Measurements from ENCODE around the gene OXCT2. TPM values are rescaled to one million over a fixed set of nuclear protein-coding genes. Genes with fewer than 3 reads are reported as not detected.
"Not testable (repeated sequence)": the region's sequence is repeated elsewhere in the genome, so short reads cannot be mapped to it uniquely, and the experiment has no call there.

OXCT2 gene
- total RNA-seq = under 1 TPM; 0.53 to 0.96 TPM

DNA sequence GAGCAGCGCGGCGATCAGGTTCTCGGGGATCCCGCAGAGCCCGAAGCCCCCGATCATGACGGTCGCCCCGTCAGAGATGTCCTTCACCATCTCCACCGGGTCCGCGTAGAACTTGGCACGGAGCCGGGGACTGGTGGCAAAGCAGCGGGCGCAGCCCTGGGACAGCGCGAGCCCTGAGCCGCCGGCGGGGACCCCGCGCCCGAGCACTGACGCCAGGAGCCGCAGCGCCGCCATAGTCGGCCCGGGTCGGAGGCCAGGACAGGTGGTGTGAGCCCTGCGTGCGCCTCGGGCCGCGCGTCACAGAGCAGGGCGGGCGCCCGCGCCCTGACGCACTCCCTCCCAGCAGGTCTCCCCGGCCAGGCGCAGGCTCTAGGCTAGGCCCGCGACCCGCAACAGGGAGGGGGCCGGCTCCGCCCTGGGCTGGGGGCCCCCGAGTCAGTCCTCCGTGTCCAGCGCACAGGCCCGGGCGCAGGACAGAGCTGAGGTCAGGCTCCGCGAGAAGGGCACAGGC, at the start of gene OXCT2:
OXCT2 (minus strand) TSS at position 327 of the 511 bp plus-strand sequence; CDS start at position 234, 93 bp downstream.
- H3K36me3 Mint-ChIP-seq, H3K27me3 Mint-ChIP-seq, H3K4me1 Mint-ChIP-seq, H3K9me3 Mint-ChIP-seq, H3K27ac Mint-ChIP-seq, POLR2A ChIA-PET, DNase-seq: not testable (repeated sequence)
- H3K4me3 Mint-ChIP-seq = peak within 1 kb of the TSS; percentile 75
- ATAC-seq (ENCODE audit: low read depth) = peak; percentile 40

DNA sequence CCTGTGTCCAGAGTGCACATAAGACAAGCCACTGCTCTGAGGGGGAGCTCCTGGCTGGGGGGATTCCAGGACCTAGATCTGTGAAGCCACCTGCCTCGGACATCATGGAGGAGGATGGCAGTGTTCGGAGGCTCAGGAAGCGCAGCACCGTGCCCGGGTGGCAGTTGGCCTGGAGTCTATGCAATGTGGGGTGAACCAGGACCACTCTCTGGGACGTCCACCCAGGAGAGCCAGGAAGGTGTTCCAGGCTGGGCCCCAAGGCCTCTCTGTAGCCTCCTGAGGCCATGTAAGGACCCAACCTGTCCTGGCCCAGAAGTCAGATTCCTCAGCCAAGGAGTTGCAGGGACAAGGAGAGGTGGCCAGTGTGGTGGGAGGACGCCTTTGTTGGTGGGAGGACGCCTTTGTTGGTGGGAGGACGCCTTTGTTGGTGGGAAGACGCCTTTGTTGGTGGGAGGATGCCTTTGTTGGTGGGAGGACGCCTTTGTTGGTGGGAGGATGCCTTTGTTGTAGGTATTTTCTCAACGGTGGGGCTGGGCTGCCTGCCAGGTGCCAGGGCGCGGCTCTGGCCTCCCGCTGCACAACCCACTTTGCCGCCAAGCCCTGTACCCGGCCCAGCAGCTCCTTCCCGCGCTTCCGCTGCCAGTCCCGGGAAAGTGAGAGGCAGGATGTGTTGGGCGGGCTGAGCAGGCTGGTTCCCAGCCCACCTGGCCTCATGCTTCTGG, 48.1 kb upstream of the OXCT2 start:
- H3K9me3 Mint-ChIP-seq = no peaks in the 10 kb centered on the region
- H3K27ac Mint-ChIP-seq = no peak overlapping the region
- peaks cover 9% of the 10 kb centered on the region for H3K4me1 Mint-ChIP-seq
- no peak for ATAC-seq (ENCODE audit: low read depth)
- POLR2A ChIA-PET = interaction anchor here (0.7 kb wide), 1 partner anchor 136 kb away, joined by 3 read pairs; no protein-coding TSS in a partner anchor
- no peaks in the 10 kb centered on the region for H3K36me3 Mint-ChIP-seq
- DNase-seq = no peak
- H3K4me3 Mint-ChIP-seq = no peak overlapping the region
- H3K27me3 Mint-ChIP-seq = peaks cover 27% of the 10 kb centered on the region

DNA sequence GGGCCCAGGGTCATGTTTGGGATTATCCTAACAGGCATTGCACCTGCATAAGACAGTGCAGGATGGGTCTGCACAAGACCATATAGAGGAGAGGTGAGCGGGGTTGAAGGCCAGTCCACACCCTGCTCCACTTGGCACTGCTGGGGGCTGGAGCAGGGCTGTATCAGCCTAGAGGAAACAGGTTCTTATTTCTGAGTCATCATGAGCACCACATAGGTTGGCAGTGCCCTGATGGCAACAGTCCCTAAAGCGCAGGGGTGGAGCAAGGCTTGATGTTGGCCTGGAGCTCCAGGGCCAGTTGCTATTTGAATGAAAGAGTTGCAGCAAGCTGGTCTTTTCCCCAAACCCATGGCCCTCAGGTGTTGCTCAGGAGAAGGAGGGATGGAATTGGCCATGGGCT, 47.3 kb upstream of the OXCT2 start:
- H3K4me1 Mint-ChIP-seq = peaks cover 9% of the 10 kb centered on the region
- H3K9me3 Mint-ChIP-seq = no peaks in the 10 kb centered on the region
- POLR2A ChIA-PET = interaction anchor here (1.6 kb wide), 1 partner anchor 84 kb away, joined by 6 read pairs; the partner anchor contains the start of gene MYCL
- DNase-seq = no peak
- H3K27me3 Mint-ChIP-seq = peaks cover 22% of the 10 kb centered on the region
- no peak overlapping the region for H3K4me3 Mint-ChIP-seq
- no peak for ATAC-seq (ENCODE audit: low read depth)
- H3K36me3 Mint-ChIP-seq = no peaks in the 10 kb centered on the region
- H3K27ac Mint-ChIP-seq = no peak overlapping the region

DNA sequence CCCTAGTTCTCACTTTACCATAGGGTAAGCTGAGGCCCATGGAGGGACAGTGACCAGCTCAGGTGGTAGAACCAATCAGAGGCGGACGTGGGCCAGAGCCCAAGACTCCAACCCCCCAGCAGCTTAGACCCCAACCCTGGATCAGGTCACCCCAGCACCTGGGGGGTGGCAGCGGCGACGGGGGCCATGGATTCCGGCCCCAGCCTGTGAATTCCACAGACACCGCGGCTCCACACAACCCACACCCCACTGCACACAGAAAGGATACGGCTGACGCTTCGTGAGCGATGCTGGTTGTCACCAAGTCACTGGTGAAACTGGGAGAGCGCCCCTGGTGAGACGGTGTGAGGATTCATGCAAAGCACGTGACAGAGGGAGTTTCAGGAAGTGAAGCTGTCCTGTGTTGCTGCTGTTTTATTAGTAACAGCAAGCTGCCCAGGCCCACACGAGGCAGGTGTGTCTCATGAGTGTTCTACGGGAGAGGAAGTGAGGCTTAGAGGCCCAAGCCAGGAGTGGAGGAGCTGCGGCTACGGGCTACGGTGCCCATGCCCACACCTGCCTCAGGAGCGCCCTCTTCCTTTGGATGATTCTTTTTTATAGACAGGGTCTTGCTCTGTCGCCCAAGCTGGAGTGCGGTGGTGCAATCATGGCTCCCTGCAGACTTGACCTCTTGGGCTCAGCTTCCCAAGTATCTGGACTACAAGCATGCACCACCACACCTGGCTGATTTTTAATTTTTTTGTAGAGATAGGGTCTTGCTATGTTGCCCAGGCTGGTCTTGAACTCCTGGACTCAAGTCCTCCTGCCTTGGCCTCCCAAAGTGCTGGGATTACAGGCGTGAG, 46.2 kb upstream of the OXCT2 start:
- peaks cover 20% of the 10 kb centered on the region for H3K27me3 Mint-ChIP-seq
- DNase-seq (peak; percentile 60), ATAC-seq (ENCODE audit: low read depth) (peak; percentile 78)
- H3K27ac Mint-ChIP-seq = peak overlapping the region; percentile 77
- not testable (repeated sequence) for H3K36me3 Mint-ChIP-seq, H3K4me1 Mint-ChIP-seq, H3K9me3 Mint-ChIP-seq
- peak overlapping the region; percentile 40 for H3K4me3 Mint-ChIP-seq
- POLR2A ChIA-PET = interaction anchor here (1.6 kb wide), 1 partner anchor 85 kb away, joined by 6 read pairs; the partner anchor contains the start of gene MYCL

DNA sequence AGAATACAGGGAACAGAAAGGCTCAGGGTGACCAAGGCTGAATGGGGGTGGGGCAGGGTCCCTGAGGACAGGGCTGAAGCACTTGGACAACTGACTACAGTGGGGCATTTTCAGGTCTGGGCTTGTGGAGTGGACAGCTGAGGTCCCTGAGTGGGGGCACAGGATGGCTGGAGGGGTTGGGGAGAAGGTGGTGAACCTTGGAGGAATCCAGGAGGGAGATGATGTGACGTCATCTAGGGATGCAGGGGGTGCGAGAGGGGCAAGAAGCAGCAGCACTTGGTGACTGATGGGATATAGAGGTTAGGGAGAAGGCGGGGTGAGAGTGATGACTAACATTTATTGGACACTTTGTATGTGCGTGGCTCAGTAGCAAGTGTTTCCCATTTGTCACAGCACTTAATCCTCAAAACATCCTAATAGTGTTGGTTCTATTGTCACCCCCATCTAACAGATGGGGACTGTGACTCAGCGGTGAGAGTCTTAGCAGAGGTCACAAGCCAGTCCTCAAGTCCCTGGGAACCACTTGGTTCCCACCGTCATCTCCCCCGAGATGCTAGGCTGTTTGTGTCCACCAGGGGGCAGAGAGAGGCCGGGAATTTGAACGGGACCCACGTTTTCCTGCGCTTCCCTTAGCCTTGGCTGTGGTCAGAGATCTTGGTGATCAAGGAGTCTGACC, 45.4 kb upstream of the OXCT2 start:
- DNase-seq = peak; percentile 61
- Mint-ChIP-seq H3K4me1 (peaks cover 9% of the 10 kb centered on the region), H3K36me3 (no peaks in the 10 kb centered on the region), H3K27me3 (peaks cover 17% of the 10 kb centered on the region), H3K9me3 (no peaks in the 10 kb centered on the region), H3K27ac (peak overlapping the region; percentile 77), H3K4me3 (peak overlapping the region; percentile 40)
- peak; percentile 50 for ATAC-seq (ENCODE audit: low read depth)
- POLR2A ChIA-PET = interaction anchor here (1.6 kb wide), 1 partner anchor 85 kb away, joined by 6 read pairs; the partner anchor contains the start of gene MYCL

DNA sequence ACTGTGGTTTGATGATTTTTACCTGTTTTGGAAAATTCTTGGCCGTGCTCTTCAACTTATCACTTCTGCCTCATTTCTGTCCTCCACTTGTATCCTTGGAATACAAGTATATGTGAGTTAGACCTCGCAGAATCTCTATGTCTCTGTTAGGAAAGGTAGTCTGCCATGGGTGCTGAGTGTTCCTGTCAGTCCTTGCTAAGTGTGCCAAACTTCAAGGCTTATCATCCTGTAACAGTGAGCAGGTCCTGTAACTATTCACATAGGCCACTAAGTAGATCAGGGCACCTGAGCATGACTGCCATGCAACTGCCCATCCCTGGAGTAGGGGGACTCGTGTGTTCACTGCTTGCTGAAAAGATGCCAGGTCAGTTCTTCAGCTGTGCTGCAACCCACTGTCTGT, 41.8 kb upstream of the OXCT2 start:
- Mint-ChIP-seq H3K27ac (no peak overlapping the region), H3K9me3 (no peaks in the 10 kb centered on the region), H3K36me3 (no peaks in the 10 kb centered on the region), H3K27me3 (peaks cover 9% of the 10 kb centered on the region), H3K4me1 (peaks cover 9% of the 10 kb centered on the region), H3K4me3 (no peak overlapping the region)
- DNase-seq = no peak
- POLR2A ChIA-PET = no interaction called here
- no peak for ATAC-seq (ENCODE audit: low read depth)

DNA sequence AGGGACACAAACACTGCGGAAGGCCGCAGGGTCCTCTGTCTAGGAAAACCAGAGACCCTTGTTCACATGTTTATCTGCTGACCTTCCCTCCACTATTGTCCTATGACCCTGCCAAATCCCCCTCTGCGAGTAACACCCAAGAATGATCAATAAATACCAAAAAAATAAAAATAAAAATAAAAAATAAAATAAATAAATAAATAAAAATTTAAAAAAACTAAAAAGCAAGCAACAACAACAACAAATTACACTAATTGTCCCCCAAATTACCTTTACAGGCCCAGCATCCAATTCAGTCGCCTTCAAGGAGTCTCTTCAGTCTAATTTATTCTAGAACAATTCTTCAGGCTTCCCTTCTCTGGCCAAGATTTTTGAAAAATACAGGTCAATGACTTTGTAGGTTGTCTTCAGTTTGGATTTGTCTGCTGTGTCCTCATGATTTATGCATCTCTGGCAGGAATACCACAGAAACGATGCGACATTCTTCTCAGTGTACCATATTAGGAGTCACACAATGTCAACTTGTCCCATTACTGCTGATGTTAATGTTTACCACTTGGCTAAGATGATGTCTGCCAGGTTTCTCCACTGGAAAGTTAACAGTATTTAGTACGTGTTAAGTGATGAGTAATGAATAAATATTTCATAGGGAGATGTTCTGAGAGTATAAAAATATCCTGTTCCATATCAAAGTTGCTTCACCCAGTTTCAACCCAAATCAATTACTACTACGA, 37.8 kb upstream of the OXCT2 start:
- POLR2A ChIA-PET = no interaction called here
- Mint-ChIP-seq H3K4me1 (no peaks in the 10 kb centered on the region), H3K4me3 (no peak overlapping the region), H3K9me3 (peaks cover 2% of the 10 kb centered on the region), H3K36me3 (peaks cover 3% of the 10 kb centered on the region), H3K27ac (no peak overlapping the region), H3K27me3 (peaks cover 6% of the 10 kb centered on the region)
- DNase-seq = no peak
- ATAC-seq (ENCODE audit: low read depth) = no peak

DNA sequence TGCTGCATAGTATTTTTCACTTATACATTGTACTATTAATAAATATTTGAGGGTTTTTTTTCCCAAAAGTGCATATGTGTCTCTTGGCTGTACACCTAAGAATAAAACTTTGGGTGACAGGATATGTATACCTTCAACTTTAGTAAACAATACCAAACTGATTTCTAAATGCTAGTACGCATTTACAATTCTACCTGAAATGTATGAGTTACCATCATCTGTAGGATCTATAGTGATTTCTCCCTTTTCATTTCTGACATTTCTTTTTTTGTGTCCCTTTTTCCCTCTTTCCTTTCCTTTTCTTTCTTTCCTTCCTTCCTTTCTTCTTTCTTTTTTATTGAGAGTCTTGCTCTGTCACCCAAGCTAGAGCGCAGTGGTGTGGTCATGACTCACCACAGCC, 34.2 kb upstream of the OXCT2 start:
- no peak overlapping the region for H3K27ac Mint-ChIP-seq
- peaks cover 3% of the 10 kb centered on the region for H3K36me3 Mint-ChIP-seq
- ATAC-seq (ENCODE audit: low read depth) = no peak
- H3K4me1 Mint-ChIP-seq = no peaks in the 10 kb centered on the region
- H3K9me3 Mint-ChIP-seq = peaks cover 2% of the 10 kb centered on the region
- no peak for DNase-seq
- no peak overlapping the region for H3K4me3 Mint-ChIP-seq
- POLR2A ChIA-PET = no interaction called here
- peaks cover 6% of the 10 kb centered on the region for H3K27me3 Mint-ChIP-seq

DNA sequence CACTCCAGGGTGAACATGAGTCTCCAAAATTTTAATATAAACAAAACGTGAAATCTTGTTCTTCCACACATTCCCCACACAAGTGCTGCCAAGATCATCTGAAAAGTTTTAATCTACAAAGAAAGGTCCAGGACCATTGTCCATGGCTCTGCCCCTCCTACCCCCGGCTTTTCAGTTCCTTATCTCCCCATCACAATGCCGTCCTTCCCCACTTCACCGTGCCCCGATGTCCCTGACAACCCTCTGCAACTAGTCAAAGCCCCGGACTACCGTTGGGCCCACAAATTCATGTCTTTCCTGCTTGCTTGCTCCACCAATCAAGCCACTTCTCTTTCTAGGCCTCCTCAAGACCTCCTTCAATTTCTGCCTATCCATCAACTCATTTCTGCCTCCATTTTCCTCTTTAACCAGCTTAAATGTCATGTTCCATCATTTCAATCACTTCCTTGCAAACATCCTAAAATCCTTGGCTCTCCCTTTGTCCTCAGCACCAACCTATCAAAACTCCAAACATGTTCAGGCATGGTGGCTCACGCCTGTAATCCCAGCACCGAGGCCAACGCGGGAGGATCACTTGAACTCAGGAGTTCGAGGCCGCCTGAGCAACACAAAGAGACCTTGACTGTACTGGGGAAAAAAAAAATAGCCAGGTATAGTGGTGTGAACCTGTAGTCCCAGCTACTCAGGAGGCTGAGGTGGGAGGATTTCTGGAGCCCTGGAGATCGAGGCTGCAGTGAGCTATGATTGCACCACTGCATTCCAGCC, 31.5 kb upstream of the OXCT2 start:
- H3K4me3 Mint-ChIP-seq = no peak overlapping the region
- no peak for ATAC-seq (ENCODE audit: low read depth)
- no peaks in the 10 kb centered on the region for H3K27me3 Mint-ChIP-seq
- no peak for DNase-seq
- no peak overlapping the region for H3K27ac Mint-ChIP-seq
- peaks cover 3% of the 10 kb centered on the region for H3K36me3 Mint-ChIP-seq
- POLR2A ChIA-PET = no interaction called here
- H3K9me3 Mint-ChIP-seq = peaks cover 2% of the 10 kb centered on the region
- peaks cover 9% of the 10 kb centered on the region for H3K4me1 Mint-ChIP-seq

DNA sequence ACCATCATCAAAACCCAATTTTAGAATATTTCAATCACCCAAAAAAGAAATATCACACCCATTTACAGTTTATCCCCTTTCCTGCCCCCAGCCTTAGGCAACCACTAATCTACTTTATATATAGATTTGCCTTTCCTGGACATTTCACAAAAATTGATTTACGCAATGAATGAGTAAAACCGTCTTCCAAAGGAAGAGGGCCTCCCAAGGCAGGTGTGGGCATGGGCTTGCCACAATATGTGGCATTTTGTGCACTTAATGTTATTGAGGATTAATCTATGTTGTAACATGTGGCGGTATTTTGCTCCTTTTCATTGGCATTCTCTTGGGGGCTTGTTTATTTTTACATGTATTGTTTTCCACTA, 29.3 kb upstream of the OXCT2 start:
- Mint-ChIP-seq H3K9me3 (no peaks in the 10 kb centered on the region), H3K27me3 (no peaks in the 10 kb centered on the region), H3K27ac (no peak overlapping the region), H3K4me1 (peaks cover 9% of the 10 kb centered on the region), H3K36me3 (peaks cover under 1% of the 10 kb centered on the region), H3K4me3 (no peak overlapping the region)
- ATAC-seq (ENCODE audit: low read depth) = no peak
- no peak for DNase-seq
- POLR2A ChIA-PET = interaction anchor here (2.2 kb wide), 1 partner anchor 61 kb away, joined by 17 read pairs; the partner anchor contains the start of gene PPIE

DNA sequence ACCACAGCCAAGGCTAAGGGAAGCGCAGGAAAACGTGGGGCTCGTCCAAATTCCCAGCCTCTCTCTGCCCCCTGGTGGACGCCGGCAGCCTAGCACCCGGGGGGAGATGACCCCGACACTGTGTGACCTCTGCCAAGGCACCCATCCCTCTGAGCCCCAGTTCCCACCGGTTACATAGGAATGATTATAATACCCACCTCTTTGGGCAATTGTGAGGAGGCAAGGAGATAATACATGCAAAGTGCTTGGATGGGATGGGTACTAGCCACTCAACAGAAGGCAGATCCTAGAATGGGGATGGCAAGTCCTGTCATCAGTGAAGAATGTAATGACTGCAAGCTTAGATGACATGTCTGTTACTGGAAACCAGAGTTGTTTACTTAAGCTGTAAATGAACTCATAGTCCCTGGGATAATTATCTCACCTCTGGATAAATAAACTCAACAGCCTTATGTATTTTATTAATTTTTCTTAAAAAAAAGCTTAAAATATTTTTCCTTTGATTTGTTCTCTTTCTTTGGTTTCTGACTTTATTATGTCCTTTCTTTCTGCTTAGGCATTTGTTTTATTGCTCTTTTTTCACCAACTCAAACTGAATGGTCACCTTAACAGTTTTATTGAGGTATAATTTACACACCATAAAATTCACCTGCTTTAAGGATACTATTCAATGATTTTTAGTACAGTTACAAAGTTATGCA, 28.8 kb upstream of the OXCT2 start:
- peak; percentile 78 for DNase-seq
- H3K4me1 Mint-ChIP-seq = peaks cover 9% of the 10 kb centered on the region
- peak; percentile 65 for ATAC-seq (ENCODE audit: low read depth)
- POLR2A ChIA-PET = interaction anchor here (1.0 to 2.2 kb wide), 2 partner anchors 11 to 61 kb away, joined by 4 to 17 read pairs; partner anchors contain the start of genes BMP8B and PPIE
- H3K36me3 Mint-ChIP-seq = no peaks in the 10 kb centered on the region
- no peaks in the 10 kb centered on the region for H3K9me3 Mint-ChIP-seq
- no peaks in the 10 kb centered on the region for H3K27me3 Mint-ChIP-seq
- peak overlapping the region; percentile 54 for H3K4me3 Mint-ChIP-seq
- peak overlapping the region; percentile 85 for H3K27ac Mint-ChIP-seq

All from activated naive CD8-positive, alpha-beta T cell treated with anti-CD3 and anti-CD28 coated beads, Interleukin-2, amount 10 ng/mL, durations not matched to agents 7 days and 5 days (primary cell).